BE2C (cell line): Measurements from ENCODE around the gene ZCCHC24.

Experiments
- DNase-seq: peaks from one replicate; pipeline ENCODE4 v3.0.0-alpha.2; 2020
- H3K27me3 ChIP-seq: fragments of 250-450 bp; sonication (Bioruptor Pico); 2 replicates; pipeline ENCODE4 v1.5.1; 2020; ENCODE audit warnings: mild to moderate bottlenecking
- H3K36me3 ChIP-seq: fragments of 250-450 bp; sonication (Bioruptor Pico); 2 replicates; pipeline ENCODE4 v1.5.1; 2020; ENCODE audit warnings: mild to moderate bottlenecking
- H3K4me1 ChIP-seq: fragments of 250-450 bp; sonication (Bioruptor Pico); 2 replicates; pipeline ENCODE4 v1.5.1; 2020
- H3K4me3 ChIP-seq: 2 replicates; pipeline ENCODE4 v1.5.1; 2011; ENCODE audit warnings: low read depth, low read length
- H3K9me3 ChIP-seq: fragments of 250-450 bp; sonication (Bioruptor Pico); 2 replicates; pipeline ENCODE4 v1.5.1; 2020
- TF ChIP-seq, protein P1 (sequence below): IDR thresholded peaks from 2 replicates; pipeline ENCODE4 v1.5.1; 2012; ENCODE audit warnings: mild to moderate bottlenecking, low read depth, low read length

ZCCHC24 gene

GRCh38 chr10:79413196-79413595 is 32.2 kb downstream of the ZCCHC24 start:
- Histone ChIP-seq H3K27me3 (no peaks in the 10 kb centered on the region), H3K4me3 (no peak overlapping the region), H3K9me3 (no peaks in the 10 kb centered on the region), H3K4me1 (peaks cover 4% of the 10 kb centered on the region; the same call in 1 of the 2 replicates), H3K36me3 (no peaks in the 10 kb centered on the region)
- TF ChIP-seq, protein P1, sequence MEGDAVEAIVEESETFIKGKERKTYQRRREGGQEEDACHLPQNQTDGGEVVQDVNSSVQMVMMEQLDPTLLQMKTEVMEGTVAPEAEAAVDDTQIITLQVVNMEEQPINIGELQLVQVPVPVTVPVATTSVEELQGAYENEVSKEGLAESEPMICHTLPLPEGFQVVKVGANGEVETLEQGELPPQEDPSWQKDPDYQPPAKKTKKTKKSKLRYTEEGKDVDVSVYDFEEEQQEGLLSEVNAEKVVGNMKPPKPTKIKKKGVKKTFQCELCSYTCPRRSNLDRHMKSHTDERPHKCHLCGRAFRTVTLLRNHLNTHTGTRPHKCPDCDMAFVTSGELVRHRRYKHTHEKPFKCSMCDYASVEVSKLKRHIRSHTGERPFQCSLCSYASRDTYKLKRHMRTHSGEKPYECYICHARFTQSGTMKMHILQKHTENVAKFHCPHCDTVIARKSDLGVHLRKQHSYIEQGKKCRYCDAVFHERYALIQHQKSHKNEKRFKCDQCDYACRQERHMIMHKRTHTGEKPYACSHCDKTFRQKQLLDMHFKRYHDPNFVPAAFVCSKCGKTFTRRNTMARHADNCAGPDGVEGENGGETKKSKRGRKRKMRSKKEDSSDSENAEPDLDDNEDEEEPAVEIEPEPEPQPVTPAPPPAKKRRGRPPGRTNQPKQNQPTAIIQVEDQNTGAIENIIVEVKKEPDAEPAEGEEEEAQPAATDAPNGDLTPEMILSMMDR = no peak
- no peak for DNase-seq

DNA sequence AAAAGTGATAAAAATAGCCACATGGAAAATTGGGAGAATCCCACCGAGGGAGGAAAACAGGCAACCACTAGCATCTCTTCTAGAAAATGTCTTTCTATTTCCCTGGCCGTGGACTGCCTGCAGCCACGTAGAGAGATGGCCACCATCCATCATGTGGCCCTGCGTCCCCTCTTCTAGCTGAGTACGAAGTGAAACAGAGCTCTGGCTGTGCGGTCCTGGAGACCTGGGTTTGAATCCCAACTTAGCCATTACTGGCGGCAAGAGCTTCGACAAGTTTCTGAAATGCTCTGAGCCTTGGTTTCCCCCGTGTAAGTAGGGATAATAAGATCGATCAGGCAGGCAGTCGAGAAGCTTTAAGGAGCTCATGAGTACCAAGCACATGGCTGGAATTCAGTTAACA is 32.9 kb downstream of the ZCCHC24 start:
- TF ChIP-seq, protein P1 = no peak
- no peaks in the 10 kb centered on the region for H3K36me3 ChIP-seq
- no peaks in the 10 kb centered on the region for H3K9me3 ChIP-seq
- no peak for DNase-seq
- H3K4me3 ChIP-seq = no peak overlapping the region
- peaks cover 5% of the 10 kb centered on the region; the same call in 1 of the 2 replicates for H3K4me1 ChIP-seq
- H3K27me3 ChIP-seq = no peaks in the 10 kb centered on the region

- Histone ChIP-seq H3K36me3 (no peaks in the 10 kb centered on the region), H3K9me3 (no peaks in the 10 kb centered on the region), H3K4me3 (no peak overlapping the region), H3K4me1 (peaks cover 5% of the 10 kb centered on the region; the same call in 1 of the 2 replicates), H3K27me3 (no peaks in the 10 kb centered on the region)
- no peak for DNase-seq
- TF ChIP-seq, protein P1 = no peak
Observed at GRCh38 chr10:79411546-79412495, 33.6 kb downstream of the ZCCHC24 start.

- no peak for DNase-seq
- no peak overlapping the region for H3K4me3 ChIP-seq
- H3K27me3 ChIP-seq = no peaks in the 10 kb centered on the region
- no peaks in the 10 kb centered on the region for H3K9me3 ChIP-seq
- H3K36me3 ChIP-seq = no peaks in the 10 kb centered on the region
- H3K4me1 ChIP-seq = peaks cover 9% of the 10 kb centered on the region
- TF ChIP-seq, protein P1 = no peak
Observed at GRCh38 chr10:79410315-79411094, 34.9 kb downstream of the ZCCHC24 start.

- H3K9me3 ChIP-seq = no peaks in the 10 kb centered on the region
- no peak overlapping the region for H3K4me3 ChIP-seq
- DNase-seq = no peak
- no peaks in the 10 kb centered on the region for H3K27me3 ChIP-seq
- TF ChIP-seq, protein P1 = no peak
- H3K36me3 ChIP-seq = no peaks in the 10 kb centered on the region
- H3K4me1 ChIP-seq = peaks cover 16% of the 10 kb centered on the region
Observed at GRCh38 chr10:79409726-79410085, 35.7 kb downstream of the ZCCHC24 start.
